Effector CD4-positive, alpha-beta T cell (primary cell): Measurements from ENCODE around the gene TSHR.
"Not testable (repeated sequence)": the region's sequence is repeated elsewhere in the genome, so short reads cannot be mapped to it uniquely, and the experiment has no call there.

Source experiments
- DNase-seq: peaks from one replicate; pipeline ENCODE4 v3.0.0-alpha.2; 2020

Gene TSHR

DNA sequence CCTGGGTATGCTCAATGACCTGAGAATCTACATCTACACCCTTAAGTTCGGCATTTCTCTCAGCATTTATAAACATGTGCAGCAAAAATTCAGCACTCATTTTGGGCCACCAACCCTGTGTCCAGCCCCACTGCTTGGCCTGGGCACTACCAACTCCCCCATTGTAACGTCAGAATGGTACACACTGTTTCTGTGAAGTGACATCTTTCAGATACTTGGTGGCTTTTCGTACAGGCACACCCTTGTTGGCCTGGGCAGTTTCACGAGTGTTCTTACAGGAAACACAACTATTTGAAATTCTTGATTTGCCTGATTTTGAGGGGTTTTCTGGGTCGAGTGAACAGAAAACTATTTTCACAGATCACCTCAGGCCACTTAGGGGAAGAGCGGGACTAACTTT is 46.0 kb downstream of the TSHR start:
- no peak for DNase-seq

GRCh38 chr14:81004575-81004974 is 49.2 kb downstream of the TSHR start:
- DNase-seq = no peak

- no peak for DNase-seq
Measured at GRCh38 chr14:81005540-81006228, 50.3 kb downstream of the TSHR start.

DNA sequence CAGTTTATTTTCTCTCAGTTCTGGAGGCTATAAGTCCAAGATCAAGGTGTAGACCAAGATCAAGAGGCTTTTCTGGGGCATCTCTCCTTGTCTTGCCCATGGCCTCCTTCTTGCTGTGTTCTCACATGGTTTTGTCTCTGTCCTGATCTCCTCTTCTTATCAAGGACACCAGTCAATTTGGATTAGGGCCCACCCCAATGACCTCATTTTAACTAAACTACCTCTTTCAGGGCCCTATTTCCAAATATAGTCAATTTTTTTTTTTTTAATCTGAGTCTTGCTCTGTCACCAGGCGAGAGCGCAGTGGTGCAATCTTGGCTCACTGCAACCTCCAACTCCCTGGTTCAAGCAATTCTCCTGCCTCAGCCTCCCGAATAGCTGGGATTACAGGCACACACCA is 50.8 kb downstream of the TSHR start:
- no peak for DNase-seq

GRCh38 chr14:81007131-81007530 is 51.7 kb downstream of the TSHR start:
- no peak for DNase-seq

DNA sequence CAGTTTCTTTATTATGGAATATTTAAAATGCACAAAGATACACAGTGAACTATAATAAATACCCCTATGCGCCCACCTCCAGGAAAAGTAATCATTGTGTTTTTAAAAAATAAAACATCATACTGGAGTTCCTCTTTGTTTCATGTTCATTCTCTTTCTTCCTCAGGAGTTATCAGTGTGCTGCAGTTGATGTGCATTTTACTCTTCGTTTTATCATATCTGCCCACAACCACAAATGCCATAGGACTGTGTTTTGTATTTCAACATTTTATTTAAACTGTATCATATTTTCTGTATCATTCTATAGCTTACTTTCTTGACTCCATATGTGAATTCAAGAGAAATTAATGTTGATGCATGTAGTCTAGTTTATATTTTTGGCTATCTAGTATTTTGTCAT is 53.9 kb downstream of the TSHR start:
- no peak for DNase-seq

DNA sequence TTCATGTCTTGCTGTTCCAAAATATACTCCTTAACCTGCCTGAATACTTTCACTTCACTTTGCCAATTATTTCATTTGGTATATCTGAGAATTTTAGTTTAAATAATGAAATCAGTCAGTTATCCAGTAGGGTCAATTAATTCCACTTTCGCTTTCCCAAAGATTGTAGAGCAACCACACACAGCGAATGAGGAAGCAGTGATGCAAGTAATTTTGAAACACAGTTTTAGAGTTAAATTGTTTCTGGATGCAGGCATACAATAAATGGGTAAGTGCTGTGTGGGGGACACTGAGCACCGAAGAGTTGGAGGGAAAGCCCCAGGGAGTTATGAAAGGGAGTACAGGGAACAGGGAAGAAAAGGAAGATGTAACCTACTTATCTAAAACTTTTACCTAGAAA is 62.8 kb downstream of the TSHR start:
- DNase-seq = no peak

DNA sequence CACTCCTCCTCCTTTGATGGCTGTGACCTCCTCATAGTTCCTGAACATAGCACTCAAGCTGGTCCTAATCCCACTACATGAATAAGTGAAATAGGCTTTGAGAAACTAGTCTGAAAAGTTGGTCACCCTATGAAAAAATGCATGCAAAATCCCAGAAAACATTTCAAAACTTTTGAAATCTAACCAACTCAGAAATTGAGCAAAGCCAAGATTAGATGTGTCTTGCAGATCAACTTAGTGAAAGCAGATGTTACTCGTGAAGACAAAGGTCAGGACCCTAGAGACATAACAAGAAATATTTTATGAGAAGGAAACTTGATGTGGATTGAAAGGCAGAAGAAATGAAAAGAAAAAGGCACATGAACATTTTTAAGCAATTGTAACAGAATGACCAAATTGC is 63.3 kb downstream of the TSHR start:
- no peak for DNase-seq

- DNase-seq = not testable (repeated sequence)
Measured at GRCh38 chr14:81019113-81019512, 63.7 kb downstream of the TSHR start.

DNA sequence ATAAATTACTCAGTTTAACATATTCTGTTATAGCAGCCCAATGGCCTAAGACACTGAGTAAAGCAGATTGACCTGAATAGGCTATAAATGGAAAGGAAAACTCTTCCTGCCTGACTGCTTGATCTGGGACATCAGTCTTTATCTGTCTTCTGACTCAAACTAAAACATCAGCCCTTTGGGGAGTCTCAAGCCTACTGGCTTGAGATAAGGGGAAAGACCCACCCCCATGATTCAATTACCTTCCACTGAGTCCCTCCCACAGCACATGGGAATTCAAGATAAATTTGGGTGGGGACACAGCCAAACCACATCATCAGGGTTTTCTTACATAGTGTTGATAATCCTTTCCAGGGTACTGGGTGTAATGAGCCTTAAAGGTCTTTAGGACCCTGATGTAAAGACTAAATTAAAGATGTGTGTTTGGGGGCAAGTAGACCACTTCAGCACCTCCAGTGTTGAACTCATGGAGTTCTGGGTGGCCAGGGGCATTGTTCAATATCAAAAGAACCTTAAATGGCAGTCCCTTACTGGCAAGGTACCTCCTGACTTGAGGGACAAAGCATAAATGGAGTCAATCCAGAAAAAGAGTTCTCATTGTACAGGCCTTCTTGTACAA is 67.8 kb downstream of the TSHR start:
- no peak for DNase-seq

DNA sequence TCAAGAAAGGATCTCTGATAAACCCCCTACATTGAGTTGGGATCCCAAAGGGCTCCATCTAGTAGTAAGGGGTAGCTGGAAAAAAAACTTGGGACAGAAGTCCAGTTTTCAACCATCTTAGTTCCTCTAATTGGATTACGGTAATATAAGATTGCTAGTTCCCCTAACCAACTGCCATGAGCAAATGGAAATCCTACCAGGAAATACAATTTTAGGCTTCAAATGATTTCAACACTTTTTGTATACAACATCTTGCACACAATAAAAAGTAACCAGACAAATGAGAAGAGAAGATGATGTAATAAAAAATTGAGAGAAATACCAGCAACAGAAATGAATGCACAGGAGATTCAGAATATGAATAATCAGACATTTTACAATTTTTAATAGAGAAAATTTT is 73.0 kb downstream of the TSHR start:
- DNase-seq = no peak

DNA sequence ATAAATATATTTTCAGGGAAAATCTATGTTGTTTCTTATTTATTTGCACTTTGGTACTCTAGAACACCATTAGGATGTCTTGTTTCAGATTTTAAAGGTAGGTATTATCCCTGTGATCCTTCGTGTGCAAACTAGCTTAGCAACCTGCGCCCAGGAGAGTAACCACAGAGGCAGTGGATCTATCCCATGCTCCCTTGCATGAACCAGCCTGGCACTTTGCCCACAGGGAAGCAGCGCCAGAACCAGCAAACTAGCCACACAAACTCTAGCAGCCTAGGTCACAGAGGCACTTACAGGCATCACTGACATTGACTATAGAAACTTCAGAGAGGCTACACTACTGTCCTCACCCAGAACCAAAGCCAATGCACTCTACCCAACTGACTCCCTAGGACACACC is 76.1 kb downstream of the TSHR start:
- DNase-seq = no peak

DNA sequence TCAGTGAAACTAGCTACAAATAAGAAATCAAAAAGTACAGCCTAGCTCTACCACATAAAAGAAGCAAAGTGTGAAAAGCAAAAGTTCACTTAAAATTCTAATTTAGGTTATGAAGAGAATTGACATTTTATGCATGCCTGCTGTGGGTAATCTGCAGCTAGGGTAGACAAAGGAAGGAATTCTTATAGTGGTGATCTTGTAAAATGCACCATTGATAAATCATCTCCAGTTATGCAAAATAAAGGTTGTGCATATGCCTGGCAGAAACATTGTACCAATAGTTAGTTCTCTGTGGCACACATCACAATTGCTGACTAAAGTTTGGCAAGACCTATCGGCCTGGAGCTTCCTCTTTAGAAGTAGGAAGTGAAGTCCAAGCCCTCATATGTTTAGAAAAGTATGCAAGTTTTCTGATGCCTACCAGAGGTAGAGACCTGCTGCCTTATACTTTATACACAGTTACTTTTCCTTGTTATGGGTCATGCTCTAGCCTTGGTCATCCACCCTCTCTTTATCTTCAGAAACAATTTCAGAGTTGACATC is 78.3 kb downstream of the TSHR start:
- no peak for DNase-seq

GRCh38 chr14:81042438-81042837 is 87.0 kb downstream of the TSHR start:
- DNase-seq = no peak

DNA sequence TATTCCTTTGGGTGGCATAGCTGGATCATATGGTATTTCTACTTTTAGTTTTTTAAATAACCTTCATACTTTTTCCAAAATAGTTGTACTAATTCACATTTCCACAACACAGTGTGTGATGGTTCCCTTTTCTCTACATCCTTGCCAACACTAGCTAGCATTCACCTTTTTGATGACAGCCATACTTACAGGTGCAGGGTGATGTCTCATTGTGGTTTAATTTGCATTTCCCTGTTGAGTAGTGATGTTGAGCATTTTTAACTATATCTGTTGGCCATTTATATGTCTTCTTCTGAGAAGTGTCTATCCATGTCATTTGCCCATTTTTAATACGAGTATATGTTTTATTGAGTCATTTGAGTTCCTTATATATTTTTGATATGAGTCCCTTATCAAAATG is 96.1 kb downstream of the TSHR start:
- DNase-seq = no peak

DNA sequence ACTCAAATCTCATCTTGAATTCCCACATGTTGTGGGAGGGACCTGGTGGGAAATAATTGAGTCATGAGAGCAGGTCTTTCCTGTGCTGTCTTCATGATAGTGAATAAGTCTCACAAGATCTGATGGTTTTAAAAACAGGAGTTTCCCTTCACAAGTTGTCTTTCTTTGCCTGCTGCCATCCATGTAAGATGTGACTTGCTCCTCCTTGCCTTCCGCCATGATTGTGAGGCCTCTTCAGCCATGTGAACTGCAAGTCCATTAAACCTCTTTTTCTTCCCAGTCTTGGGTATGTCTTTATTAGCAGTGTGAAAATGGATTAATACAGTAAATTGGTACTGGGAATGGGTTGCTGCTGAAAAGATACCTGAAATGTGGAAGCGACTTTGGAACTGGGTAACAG is 98.6 kb downstream of the TSHR start:
- not testable (repeated sequence) for DNase-seq

- no peak for DNase-seq
Measured at GRCh38 chr14:81055971-81056370, 100.5 kb downstream of the TSHR start.

DNA sequence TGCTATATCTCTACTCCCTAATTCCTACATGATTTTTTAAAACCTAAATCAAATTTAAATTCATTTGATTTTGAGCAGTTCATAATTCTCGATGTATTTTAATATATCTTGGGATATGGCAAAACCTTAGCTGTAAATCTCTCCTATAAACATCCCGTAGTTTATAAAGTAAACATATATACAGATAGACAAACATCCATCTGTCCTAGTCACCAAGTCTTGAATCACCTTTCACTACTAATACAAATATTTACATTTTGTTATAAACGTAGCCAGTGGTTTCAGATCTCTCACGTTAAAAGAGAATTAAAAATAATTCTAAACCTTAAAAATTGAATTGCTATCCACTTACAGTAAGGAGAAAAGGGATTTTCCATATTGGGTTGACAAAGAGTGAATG is 107.0 kb downstream of the TSHR start:
- DNase-seq = no peak

GRCh38 chr14:81062816-81063215 is 107.4 kb downstream of the TSHR start:
- no peak for DNase-seq

GRCh38 chr14:81066672-81067071 is 111.3 kb downstream of the TSHR start:
- no peak for DNase-seq

- no peak for DNase-seq
Measured at GRCh38 chr14:81067156-81067555, 111.7 kb downstream of the TSHR start.

- no peak for DNase-seq
Measured at GRCh38 chr14:81068176-81068782, 112.9 kb downstream of the TSHR start.

DNA sequence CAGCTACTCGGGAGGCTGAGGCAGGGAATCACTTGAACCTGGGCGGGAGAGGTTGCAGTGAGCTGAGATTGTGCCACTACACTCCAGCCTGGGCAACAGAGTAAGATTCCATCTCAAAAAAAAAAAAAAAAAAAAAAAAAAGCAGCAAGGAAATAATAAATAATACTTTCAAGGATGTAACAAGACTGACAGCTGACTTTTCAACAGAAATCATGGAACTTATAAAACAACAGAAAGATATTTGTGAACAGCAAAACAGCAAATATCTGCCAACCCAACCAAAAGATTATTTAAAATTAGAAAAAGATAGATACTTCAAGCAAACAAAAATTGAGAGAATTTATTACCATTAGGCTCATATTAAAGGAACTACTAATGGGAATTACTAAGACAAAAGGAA is 115.1 kb downstream of the TSHR start:
- DNase-seq = no peak

DNA sequence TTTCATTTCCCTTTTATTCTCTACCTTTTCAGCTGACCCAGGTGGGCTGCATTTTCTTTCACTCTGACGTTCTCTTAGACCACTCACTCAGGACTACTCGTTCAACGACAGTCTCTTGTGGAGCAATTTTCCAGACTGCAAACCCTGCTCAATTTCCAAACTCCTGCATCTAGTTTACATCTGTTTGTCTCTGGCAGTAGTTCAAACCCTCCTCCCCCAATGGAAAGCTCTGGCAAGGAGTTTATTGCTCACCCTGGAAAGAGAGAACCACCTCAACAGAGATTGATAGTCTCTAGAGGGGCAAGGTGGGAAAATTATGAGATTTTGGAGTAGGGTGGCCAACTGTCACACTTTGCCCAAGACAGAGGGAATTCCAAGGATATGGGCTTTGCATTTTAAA is 130.2 kb downstream of the TSHR start:
- DNase-seq = no peak
